HUDEP-2 (cell line): Measurements from ENCODE around the gene OSBPL1A.

Experiments
- DNase-seq, 76 experiments: peaks; one replicate each; lab custom pipeline; 2025; ENCODE audit not compliant: unreplicated experiment in 76 of 76; lab: John Stamatoyannopoulos, UW

OSBPL1A gene

DNA sequence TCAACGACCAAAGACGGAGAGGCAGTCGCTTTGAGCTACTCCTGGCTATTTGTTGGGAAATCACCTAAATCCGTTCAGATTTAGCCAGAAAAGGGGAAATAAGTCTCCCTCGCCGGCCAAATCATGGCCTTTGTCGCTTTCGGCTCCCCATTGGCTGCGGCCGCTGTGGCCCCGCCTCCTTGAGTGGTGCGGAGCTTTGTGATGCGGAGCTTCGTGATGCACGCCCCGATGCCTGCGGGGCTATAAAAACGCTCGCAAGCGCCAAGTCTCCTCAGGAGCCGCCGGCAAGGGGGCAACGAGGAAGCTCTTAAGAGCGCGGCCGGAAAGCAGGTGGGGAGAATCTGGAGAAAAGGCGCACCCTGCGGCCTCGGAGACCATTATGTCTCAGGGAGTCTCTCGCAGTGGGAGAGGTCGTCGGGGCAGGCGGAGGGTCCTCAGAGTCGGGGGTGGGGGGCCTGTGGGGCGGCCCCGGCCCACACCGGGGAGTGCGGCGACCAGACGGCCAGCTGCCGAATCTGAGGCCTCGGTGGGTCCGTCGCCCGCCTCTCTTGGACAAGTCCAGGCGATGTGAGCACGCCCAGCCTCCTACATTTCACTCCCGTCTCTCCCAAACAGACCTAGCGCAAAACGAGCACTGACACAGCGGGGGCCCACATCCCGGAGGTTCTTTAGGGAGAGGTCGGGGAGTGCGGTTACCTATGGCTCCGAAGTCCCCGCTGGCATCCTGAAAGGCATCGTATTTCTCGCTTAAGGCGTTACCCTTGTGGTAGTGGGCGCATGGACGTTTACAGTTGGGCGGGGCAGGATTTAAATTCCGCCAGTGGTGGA, 258.6 kb downstream of the OSBPL1A start, which contains the start of gene CABYR:
Gene CABYR (plus strand): TSS at position 274 of the 828 bp plus-strand sequence. CDS start 4,053 bp downstream, outside the sequence.
- peak in 10 of 76 experiments; percentile 2 to 28 (median 19) for DNase-seq

DNA sequence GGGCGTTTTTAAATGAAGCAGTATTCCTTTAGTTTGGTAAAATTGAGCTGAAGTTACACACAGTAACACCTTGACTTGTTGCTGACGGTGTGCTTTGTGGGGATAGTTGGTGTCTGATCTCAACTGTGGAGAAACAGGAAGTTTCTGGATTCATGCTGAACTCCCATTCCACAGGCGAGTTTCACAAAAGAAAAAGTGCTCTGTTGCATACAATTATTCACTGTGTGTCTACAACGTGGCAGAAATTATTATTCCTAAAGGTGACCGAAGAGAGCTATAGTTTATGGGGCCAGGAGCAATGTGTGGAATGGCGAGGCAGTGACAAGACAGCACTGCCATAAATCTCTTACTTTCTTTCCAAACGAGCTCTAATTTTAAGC, 259.2 kb downstream of the OSBPL1A start:
- DNase-seq = no peak

DNA sequence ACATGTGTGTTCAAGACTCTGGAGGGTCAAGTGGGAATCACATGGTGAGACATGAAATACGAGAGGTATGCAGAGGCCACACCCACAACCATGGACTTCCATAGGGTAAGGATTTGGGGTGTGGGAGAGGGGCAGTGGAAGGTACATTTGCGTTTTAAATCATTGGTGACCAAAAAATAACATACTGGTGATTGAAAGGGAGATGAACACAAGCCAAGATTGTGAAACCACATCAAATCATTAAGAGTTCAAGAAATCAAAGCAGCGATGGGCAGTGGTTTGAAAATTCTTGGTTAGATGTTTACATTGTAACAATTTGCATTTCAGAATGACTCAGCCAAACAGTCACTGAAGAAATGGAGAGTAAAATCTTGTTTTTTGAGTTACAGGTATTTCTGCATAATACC, 260.7 kb downstream of the OSBPL1A start:
- DNase-seq = no peak

DNA sequence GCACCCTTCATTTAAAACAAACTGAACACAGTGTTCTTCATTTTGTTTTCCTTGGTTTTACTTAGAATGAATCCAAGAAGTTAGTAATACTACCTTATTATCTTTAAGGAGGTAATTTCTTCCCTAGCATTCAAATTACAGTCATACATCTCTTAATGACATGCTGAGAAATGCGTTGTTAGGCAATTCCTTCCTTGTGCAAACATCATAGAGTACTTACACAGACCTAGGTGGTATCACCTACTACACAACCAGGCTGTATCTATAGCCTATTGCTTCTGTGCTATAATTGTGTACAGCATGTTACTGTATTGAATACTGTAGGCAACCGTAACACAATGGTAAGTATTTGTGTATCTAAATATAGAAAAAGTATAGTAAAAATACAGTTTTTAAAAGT, 267.1 kb downstream of the OSBPL1A start:
- DNase-seq = no peak

DNA sequence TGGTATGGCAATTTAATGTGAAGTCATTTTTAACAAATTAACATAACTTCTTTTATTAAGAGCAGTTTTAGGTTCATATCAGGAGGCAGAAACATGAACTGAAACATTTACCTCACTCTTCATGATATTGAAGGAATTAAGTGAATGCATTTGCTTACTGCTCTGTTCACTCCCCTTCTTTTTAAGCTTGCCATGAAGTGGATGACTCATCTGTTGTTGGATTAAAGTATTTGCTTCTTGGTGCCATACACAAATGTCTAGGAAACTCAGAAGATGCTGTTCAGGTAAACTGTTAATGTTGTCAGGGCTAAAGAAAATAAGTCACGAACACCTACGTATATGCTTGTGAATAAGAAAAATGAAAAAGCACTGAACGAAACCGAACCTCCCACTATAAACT, 268.9 kb downstream of the OSBPL1A start:
- no peak for DNase-seq

DNA sequence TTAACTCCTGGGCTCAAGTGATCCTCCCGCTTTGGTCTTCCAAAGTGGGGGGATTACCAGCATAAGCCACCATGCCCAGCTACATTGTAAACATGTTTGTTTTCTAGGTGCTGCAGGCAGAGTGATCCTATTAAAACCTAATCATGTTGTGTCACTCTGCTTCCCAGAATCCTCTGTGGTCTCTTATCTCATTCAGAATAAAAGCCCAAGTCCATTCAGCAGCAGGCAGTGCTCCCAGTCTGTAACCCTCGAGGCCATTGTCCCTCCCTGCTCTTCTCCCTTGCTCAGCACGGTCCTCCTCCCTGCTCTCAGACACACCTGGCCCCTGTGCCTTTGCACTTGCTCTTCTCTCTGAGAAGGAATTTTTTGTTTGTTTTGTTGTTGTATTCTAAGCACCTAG, 269.9 kb downstream of the OSBPL1A start:
- DNase-seq = no peak

DNA sequence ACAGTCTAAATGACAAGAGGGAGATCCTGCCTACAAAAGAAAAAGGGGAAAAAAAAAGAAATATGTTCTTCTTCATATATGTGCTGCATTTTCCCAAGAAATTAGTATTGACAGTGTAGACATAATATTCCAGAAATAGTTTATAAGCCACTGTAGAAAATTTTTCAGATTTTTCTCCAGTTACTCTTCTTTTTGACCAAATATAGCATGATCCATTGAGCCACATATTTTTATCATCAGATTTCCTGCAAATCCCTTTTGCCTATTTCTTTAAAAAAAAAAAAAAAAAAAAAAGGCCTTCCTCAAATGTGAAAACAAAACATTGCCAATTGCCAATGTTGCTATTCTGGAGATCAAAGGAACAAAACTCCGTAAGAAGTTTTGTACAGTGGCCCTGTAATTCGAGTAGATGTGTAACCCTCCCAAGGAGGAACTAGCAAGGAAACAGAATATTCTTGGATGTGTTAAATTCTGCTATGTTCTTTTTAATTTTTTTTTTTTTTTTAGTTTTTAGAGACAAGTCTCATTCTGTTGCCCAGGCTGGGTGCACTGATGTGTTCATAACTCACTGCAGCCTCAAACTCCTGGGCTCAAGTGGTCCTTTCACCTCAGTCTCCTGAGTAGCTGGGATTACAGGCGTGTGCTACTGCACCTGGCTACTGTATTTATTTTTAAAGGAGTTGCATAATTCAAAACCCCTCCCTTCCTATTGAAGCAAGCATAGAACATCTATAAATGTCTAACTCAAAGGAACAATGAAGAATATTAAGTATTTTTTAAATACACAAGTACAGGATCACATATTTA, 271.3 kb downstream of the OSBPL1A start:
- no peak for DNase-seq

DNA sequence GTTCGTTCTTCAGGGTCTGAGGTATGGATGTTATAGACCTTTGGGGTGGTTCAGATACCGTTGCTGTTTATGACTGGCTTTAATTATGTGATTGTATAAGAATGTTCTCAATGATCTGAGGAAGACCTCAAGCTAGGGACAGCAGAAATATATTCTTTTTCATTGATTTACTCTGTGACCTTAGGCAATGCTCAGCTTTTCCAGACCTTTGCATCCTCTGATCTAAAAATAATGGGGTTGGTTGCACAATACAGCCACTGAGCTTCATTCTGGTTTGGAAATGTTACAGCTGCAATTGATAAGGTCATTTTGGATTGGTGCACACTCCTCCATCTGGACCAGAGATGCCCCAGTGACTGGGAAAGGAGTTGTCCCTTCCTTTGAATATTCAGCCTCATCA, 276.0 kb downstream of the OSBPL1A start:
- DNase-seq = no peak

DNA sequence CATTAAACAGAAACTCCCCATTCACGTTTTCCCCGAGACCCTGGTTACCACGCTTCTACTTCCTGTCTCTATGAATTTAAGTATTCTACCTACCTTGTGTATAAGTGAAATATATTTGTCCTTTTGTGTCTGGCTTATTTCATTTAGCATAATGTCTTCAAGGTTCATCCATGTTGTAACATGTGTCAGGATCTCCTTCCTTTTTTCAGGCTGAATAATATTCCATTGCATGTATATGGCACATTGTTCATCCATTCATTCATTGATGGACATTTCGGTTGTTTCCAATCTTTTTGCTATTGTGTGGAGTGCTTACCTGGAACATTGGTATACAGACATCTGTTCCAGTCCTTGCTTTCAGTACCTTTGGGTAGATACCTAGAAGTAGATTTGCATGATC, 276.9 kb downstream of the OSBPL1A start:
- no peak for DNase-seq

DNA sequence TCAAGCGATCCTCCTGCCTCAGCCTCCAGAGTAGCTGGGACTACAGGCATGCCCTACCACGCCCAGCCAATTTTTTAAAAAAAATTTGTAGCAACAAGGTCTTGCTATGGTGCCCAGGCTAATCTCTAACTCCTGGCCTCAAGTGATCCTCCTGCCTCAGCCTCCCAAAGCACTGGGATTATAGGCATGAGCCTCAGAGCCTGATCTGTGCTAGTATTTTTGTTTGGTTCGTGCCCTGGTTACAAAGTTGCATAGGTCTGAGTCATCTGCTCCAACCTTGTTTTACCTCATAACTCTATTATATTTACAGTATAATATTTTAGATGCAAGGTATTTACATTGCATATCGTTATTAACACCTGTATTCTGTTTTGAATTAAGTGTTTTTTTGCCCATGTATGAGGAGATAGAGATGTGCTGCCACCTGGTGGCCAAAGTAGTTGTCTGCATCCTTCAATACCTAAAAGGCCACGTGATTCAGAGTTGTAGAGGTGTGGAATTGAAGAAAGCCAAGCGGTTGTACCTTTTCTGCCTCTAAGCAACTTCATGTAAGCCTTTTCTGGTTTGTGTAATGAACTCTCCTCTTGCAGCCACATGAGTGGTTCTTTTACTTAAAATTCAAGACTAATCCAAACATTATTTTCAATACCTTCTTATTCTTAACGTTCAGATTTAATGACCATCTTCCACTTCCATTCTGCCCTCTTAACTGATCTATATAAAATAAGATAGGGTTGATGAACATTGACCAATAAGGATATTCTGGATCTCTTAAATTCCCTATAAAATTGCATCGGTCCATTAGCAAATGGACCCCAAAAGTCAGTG, 278.7 kb downstream of the OSBPL1A start:
- peak in 61 of 76 experiments; percentile 1 to 70 (median 30) for DNase-seq

DNA sequence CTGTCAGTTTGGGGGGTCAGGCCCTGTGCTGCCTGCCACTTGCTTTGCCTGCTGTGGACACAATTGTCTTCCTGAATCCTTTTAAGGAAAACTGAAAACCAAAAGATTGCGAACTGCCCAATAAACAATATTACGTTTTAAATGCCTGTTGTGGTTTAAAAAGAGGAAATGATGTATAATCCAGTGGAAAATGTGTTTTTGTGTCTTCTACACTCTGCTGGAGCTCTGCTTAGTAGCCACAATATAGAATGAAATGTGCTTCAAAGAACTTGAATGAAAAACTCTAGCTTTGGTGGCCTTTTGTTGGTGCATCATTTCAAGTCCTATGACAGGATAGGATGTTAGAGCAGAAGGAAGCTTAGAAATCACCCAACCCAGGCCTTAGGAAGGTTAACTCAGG, 282.0 kb downstream of the OSBPL1A start:
- DNase-seq = no peak

DNA sequence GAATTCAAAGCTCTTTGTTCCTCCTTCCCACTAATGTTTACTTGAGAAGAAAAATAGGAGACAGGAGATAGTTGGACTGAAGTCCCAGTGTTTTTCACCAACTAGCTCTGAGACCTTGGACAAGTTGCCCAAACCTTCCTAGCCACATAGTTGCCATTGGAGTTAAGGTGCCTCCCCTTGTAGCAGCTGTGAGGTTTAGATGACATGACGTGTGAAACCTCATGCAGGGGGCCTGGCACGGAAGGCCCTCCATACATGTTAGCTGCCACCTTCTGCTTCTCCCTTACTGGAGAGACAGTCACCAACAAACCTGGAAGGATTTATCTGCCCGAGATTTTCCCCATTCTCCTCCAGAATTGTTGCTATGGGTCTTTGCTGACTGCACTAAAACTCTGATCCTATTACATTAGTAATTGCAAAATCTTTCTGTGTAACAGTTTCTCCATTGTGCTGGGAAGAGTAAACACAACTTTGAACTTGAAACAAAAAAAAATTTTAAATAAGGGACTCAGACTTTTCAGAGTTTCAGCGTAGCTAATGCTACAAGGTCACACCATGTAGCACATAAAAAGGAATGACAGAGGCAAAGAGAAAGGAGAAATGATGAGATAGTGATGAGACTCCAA, 282.6 kb downstream of the OSBPL1A start:
- DNase-seq = no peak

DNA sequence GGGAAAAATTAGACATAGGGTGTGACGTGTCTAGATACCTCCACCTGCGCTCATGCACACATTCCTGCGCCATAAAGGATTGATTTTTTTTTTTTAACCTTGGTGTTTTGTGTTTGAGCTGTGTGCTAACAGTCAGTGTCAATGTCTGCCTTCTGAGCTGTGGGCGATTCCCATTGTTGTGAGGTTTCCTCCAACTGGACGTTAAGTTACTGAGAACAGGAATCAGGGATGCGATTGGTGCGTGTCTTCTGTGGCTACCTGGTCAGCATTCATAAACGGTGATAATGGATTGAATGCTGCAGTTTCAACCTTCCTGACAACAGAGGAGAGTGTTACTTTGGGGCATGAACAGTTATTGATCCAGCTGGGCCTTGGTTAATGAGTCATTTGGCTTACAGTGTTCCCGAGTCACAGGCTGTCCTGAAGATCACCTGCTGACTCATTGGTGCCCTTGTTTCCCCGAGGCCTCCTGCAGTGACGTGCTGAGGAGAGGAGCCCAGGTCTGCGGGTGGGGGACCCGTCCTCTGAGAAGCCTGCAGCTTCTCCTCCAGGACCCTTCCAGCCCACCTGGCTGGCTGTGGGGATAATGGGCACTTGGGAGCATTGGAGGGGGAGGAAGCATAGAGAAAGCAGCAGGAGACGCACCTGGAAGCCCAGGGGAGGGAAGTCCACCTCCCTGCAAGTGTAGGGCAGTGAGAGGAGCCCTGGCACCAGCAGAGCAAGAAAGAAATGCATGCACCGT, 284.6 kb downstream of the OSBPL1A start:
- DNase-seq = no peak

DNA sequence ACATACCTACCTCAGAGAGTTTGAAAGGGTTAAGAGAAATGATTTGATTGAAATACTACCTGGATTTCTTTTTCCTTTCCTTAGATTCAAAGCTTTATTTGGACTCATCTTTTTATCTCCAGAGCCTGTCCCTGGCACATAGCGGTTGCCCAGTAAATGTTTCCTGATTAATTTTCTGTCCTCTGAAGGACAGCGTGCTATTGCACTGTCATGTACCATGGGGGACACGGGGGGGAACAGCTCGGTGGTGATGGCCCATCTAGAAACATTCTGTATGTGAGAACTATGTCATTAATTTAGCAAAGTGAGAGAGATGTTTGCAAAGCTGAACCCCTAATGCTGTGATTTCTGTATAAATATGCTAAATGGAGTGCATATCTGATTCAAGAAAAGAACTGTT, 285.2 kb downstream of the OSBPL1A start:
- no peak for DNase-seq
